ENCODE results near the gene UROD. TPM values are rescaled to one million over a fixed set of nuclear protein-coding genes. Genes with fewer than 3 reads are reported as not detected.
"Not testable (repeated sequence)": the region's sequence is repeated elsewhere in the genome, so short reads cannot be mapped to it uniquely, and the experiment has no call there.

UROD gene
- total RNA-seq, 1 donor from 2014 or later = 84.7 TPM

- Mint-ChIP-seq H3K27ac (no peak overlapping the region), H3K4me1 (ENCODE audit: unreplicated experiment) (no peaks in the 10 kb centered on the region), H3K27me3 (no peaks in the 10 kb centered on the region), H3K9me3 (no peaks in the 10 kb centered on the region), H3K36me3 (no peaks in the 10 kb centered on the region), H3K4me3 (no peak overlapping the region)
- DNase-seq (ENCODE audit: extremely low spot score, unreplicated experiment) = no peak
- TF ChIP-seq CTCF (conservative IDR thresholded peaks at IDR 0.05) = no peak
Observed at GRCh38 chr1:45059829-45060228, 47.8 kb downstream of the UROD start.

GRCh38 chr1:45062463-45062862, 50.4 kb downstream of the UROD start:
- not testable (repeated sequence) for H3K9me3 Mint-ChIP-seq; H3K36me3 Mint-ChIP-seq; DNase-seq (ENCODE audit: extremely low spot score, unreplicated experiment); H3K27me3 Mint-ChIP-seq; H3K4me1 Mint-ChIP-seq (ENCODE audit: unreplicated experiment); H3K27ac Mint-ChIP-seq; H3K4me3 Mint-ChIP-seq

- no peaks in the 10 kb centered on the region for H3K27me3 Mint-ChIP-seq
- TF ChIP-seq CTCF (conservative IDR thresholded peaks at IDR 0.05) = no peak
- DNase-seq (ENCODE audit: extremely low spot score, unreplicated experiment) = no peak
- H3K4me1 Mint-ChIP-seq (ENCODE audit: unreplicated experiment) = no peaks in the 10 kb centered on the region
- no peaks in the 10 kb centered on the region for H3K36me3 Mint-ChIP-seq
- no peak overlapping the region for H3K27ac Mint-ChIP-seq
- no peak overlapping the region for H3K4me3 Mint-ChIP-seq
- peaks cover 3% of the 10 kb centered on the region for H3K9me3 Mint-ChIP-seq
Observed at GRCh38 chr1:45065083-45065482, 53.0 kb downstream of the UROD start.

Other genes with a start within 250 kb of the UROD start
- 2,494 and 2,620 TPM in 2 replicates for gene RPS8, start 236.7 kb upstream of the UROD start, total RNA-seq (ENCODE audit: low replicate concordance)
- 0.48 and 0.99 TPM in 2 replicates for gene BEST4, start 224.1 kb upstream of the UROD start, total RNA-seq (ENCODE audit: low replicate concordance)
- gene PLK3, start 211.9 kb upstream of the UROD start, total RNA-seq (ENCODE audit: low replicate concordance) = 18.5 and 39.1 TPM in 2 replicates
- 1.1 TPM in 1 of 2 replicates, not detected in the other for gene DYNLT4, start 204.9 kb upstream of the UROD start, total RNA-seq (ENCODE audit: low replicate concordance)
- gene BTBD19, start 203.7 kb upstream of the UROD start, total RNA-seq (ENCODE audit: low replicate concordance) = 7.0 and 10.3 TPM in 2 replicates
- 1.6 and 3.4 TPM in 2 replicates for gene PTCH2, start 169.0 kb upstream of the UROD start, total RNA-seq (ENCODE audit: low replicate concordance)
- gene EIF2B3, start 25.7 kb upstream of the UROD start, total RNA-seq (ENCODE audit: low replicate concordance) = 16.1 and 21.9 TPM in 2 replicates
- gene HECTD3, start 930 bp upstream of the UROD start, total RNA-seq (ENCODE audit: low replicate concordance) = 33.9 and 45.7 TPM in 2 replicates
- 1.9 and 2.7 TPM in 2 replicates for gene ZSWIM5, start 194.4 kb downstream of the UROD start, total RNA-seq (ENCODE audit: low replicate concordance)

Data from type B pancreatic cell (in vitro differentiated cells).